K562 (cell line): ENCODE results near the gene NDUFAF2. TPM values are rescaled to one million over a fixed set of nuclear protein-coding genes. Genes with fewer than 3 reads are reported as not detected.

Experiments
- ATAC-seq: fragments of 200-7000 bp; cut with Tn5 transposase; 3 replicates; pipeline ENCODE4 v1.9.1; 2020; ENCODE audit warnings: moderate library complexity
- BruUV-seq: library from RNA; stranded (reverse); fragments of 400-500 nt; replicated peaks from 2 replicates; lab custom pipeline; 2021; lab: Mats Ljungman, UMichigan
- CTCF ChIA-PET: fragments of 300-600 bp; formaldehyde crosslinking; extraction: SDS; loops from one replicate; lab custom pipeline; 2021; ENCODE audit warnings: low intra/inter-chr PET ratio; lab: Yijun Ruan, JAX
- POLR2A ChIA-PET: fragments of 300-600, 350-650 bp; sonication (Branson Sonifier 250); formaldehyde crosslinking; extraction: SDS; loops from one replicate; lab custom pipeline; 2021; ENCODE audit warnings: antibody characterized with exemption, inconsistent platforms; lab: Yijun Ruan, JAX
- DNase-seq, 4 experiments: peaks; one replicate each; pipeline versions ENCODE4 v3.0.0 to v3.0.0-alpha.2; 2011 to 2018; ENCODE audit warnings: low spot score in 3 of 4, mixed read lengths in 3 of 4; ENCODE audit errors: extremely low read depth in 1 of 4
- FAIRE-seq: peaks from 2 replicates; lab custom pipeline; 2011; peaks lifted over from hg19 to GRCh38; lab: Jason Lieb, UNC
- H2AFZ ChIP-seq: 2 replicates; pipeline ENCODE4 v1.6.0; 2011; ENCODE audit warnings: low read depth, low read length, control low read depth, inconsistent platforms
- H3K27ac ChIP-seq: fragments of 200-600 bp; 3 replicates; pipeline ENCODE4 v1.8.0; 2011; ENCODE audit warnings: low read depth, mild to moderate bottlenecking, control low read depth, inconsistent platforms, low read length, moderate library complexity, mixed read lengths; ENCODE audit errors: extremely low read depth
- H3K27me3 ChIP-seq, 2 experiments: fragments of 300-600 bp in 1 of 2; 2 replicates in 1 of 2; 3 replicates in 1 of 2; pipeline versions ENCODE4 v1.6.0 to v1.8.0; 2011; ENCODE audit warnings: inconsistent platforms in 2 of 2, low read length in 2 of 2, mild to moderate bottlenecking in 1 of 2, mixed read lengths in 1 of 2, moderate library complexity in 1 of 2; ENCODE audit not compliant: control insufficient read depth in 2 of 2, insufficient read depth in 2 of 2
- H3K36me3 ChIP-seq: fragments of 300-600 bp; 3 replicates; pipeline ENCODE4 v1.8.0; 2011; ENCODE audit warnings: mild to moderate bottlenecking, low read length, inconsistent platforms; ENCODE audit not compliant: control insufficient read depth, insufficient read depth
- H3K4me1 ChIP-seq, 2 experiments: fragments of 200-600 bp in 1 of 2; replicated peaks in 1 of 2; 2 replicates in 1 of 2; 3 replicates in 1 of 2; pipeline versions ENCODE4 v1.5.1 to v1.8.0; 2011; ENCODE audit warnings: inconsistent platforms in 2 of 2, low read length in 2 of 2, mild to moderate bottlenecking in 1 of 2, mixed read lengths in 1 of 2, moderate library complexity in 1 of 2; ENCODE audit not compliant: control insufficient read depth in 2 of 2, insufficient read depth in 2 of 2
- H3K4me2 ChIP-seq: 2 replicates; pipeline ENCODE4 v1.6.1; 2011; ENCODE audit warnings: low read length, control low read depth, inconsistent platforms, mixed read lengths; ENCODE audit not compliant: insufficient read depth
- H3K4me3 ChIP-seq: fragments of 200-600 bp; sonication (generic), shearing (Covaris generic); 2 replicates; pipeline ENCODE4 v1.5.1; 2016; ENCODE audit warnings: control low read depth, inconsistent platforms
- H3K79me2 ChIP-seq: fragments of 200-600 bp; 3 replicates; pipeline ENCODE4 v1.8.0; 2011; ENCODE audit warnings: low read length, inconsistent platforms; ENCODE audit not compliant: control insufficient read depth, insufficient read depth
- H3K9ac ChIP-seq, 2 experiments: 2 replicates each; pipeline versions ENCODE4 v1.6.0 to v1.6.1; 2011; ENCODE audit warnings: low read depth in 2 of 2, low read length in 2 of 2, control low read depth in 1 of 2, inconsistent platforms in 1 of 2, mild to moderate bottlenecking in 1 of 2, mixed read lengths in 1 of 2; ENCODE audit not compliant: insufficient read depth in 1 of 2
- H3K9me1 ChIP-seq: one replicate; pipeline ENCODE4 v1.6.0; 2011; ENCODE audit warnings: inconsistent platforms, mild to moderate bottlenecking, low read length, moderate library complexity; ENCODE audit not compliant: control insufficient read depth, insufficient read depth
- H3K9me3 ChIP-seq: replicated peaks from 2 replicates; pipeline ENCODE4 v1.5.1; 2011; ENCODE audit warnings: low read depth, low read length, inconsistent platforms; ENCODE audit not compliant: control insufficient read depth, insufficient read depth
- H4K20me1 ChIP-seq: replicated peaks from 2 replicates; pipeline ENCODE4 v1.6.1; 2011; ENCODE audit warnings: low read length, inconsistent platforms, mixed read lengths; ENCODE audit not compliant: control insufficient read depth, insufficient read depth
- RAD21 ChIP-seq, 2 experiments: fragments of 250-450 bp in 1 of 2; fragments of 450-650 bp in 1 of 2; sonication (Bioruptor Pico) in 1 of 2; formaldehyde crosslinking in 1 of 2; IDR thresholded peaks in 1 of 2; conservative IDR thresholded peaks in 1 of 2; 2 replicates each; pipeline versions ENCODE4 v1.4.0 to v1.8.0; 2020 to 2022; ENCODE audit warnings: mild to moderate bottlenecking in 2 of 2, moderate library complexity in 1 of 2
- SMC3 ChIP-seq: conservative IDR thresholded peaks from 2 replicates; pipeline ENCODE4 v1.6.1; 2011; ENCODE audit warnings: low read depth, low read length, improper control_type of control experiment; ENCODE audit not compliant: insufficient read depth
- ZNF224 ChIP-seq: sonication (generic); formaldehyde crosslinking; IDR thresholded peaks from 2 replicates; pipeline ENCODE4 v1.8.0; 2022; ENCODE audit warnings: mild to moderate bottlenecking, missing genetic modification reagents
- ZNF699 ChIP-seq: fragments of 250-450 bp; sonication (Bioruptor Pico); IDR thresholded peaks from 2 replicates; pipeline ENCODE4 v1.8.0; 2021; ENCODE audit warnings: mild to moderate bottlenecking, moderate library complexity; ENCODE audit not compliant: insufficient replicate concordance
- in situ Hi-C: fragments of 300-500 bp; cut with MboI; formaldehyde crosslinking; loops from 4 replicates; pipeline ENCODE4 v1.15.0; 2018; ENCODE audit warnings: inconsistent platforms, mixed read lengths
- intact Hi-C: fragments of 100-400 bp; cut with micrococcal nuclease; formaldehyde crosslinking; loops from 2 replicates; pipeline ENCODE4 v1.14.2; 2022
- polyA plus RNA-seq, 8 experiments: library from polyadenylated mRNA; depleted of rRNA in 4 of 8; stranded (reverse) in 5 of 8; unstranded in 3 of 8; fragments of >200 nt; fragmentation: Nextera tagmentation in 2 of 8; fragmentation: Illumina TruSeq in 1 of 8; extraction: Ambion mirVana in 2 of 8; extraction: Trizol in 1 of 8; gene quantifications; 2 replicates each; pipeline versions ENCODE4 v1.2.1 to v1.2.3, GENCODE V29; 2011 to 2014; ENCODE audit warnings: inconsistent platforms in 1 of 8, missing spikeins in 1 of 8
- total RNA-seq, 7 experiments: library from RNA; depleted of rRNA in 6 of 7; stranded (reverse); fragments of >200 nt in 6 of 7; fragmentation: Illumina TruSeq in 2 of 7; extraction: Trizol in 2 of 7; gene quantifications; 2 replicates each; pipeline versions ENCODE4 v1.2.1 to v1.2.3, GENCODE V29; 2011 to 2021; ENCODE audit warnings: low replicate concordance in 1 of 7
- TF ChIP-seq, protein P1 (sequence below), 3 experiments: IDR thresholded peaks in 2 of 3; conservative IDR thresholded peaks in 1 of 3; 2 replicates each; pipeline ENCODE4 v1.5.1; 2011 to 2012; ENCODE audit warnings: low read length in 3 of 3, mild to moderate bottlenecking in 3 of 3, control low read depth in 2 of 3, improper control_type of control experiment in 1 of 3, inconsistent platforms in 1 of 3, low read depth in 1 of 3, mixed read lengths in 1 of 3, moderate library complexity in 1 of 3; ENCODE audit not compliant: insufficient read depth in 2 of 3
- TF ChIP-seq, protein P2 (sequence below), 2 experiments: fragments of 450-650 bp; formaldehyde crosslinking in 1 of 2; IDR thresholded peaks; 2 replicates each; pipeline versions ENCODE4 v1.4.0 to v1.6.1; 2014 to 2020; ENCODE audit warnings: mild to moderate bottlenecking in 2 of 2, borderline replicate concordance in 1 of 2, low read depth in 1 of 2
- TF ChIP-seq, protein P3 (sequence below): fragments of 450-650 bp; formaldehyde crosslinking; IDR thresholded peaks from 2 replicates; pipeline ENCODE4 v1.4.0; 2020; ENCODE audit warnings: mild to moderate bottlenecking, moderate library complexity

The NDUFAF2 gene
- total and polyA plus RNA-seq, 9 of the 15 experiments (the other 6 are each of a cell fraction or from before 2014, with no cell fraction given), result 56.0 to 155 (median 95.9) TPM

DNA sequence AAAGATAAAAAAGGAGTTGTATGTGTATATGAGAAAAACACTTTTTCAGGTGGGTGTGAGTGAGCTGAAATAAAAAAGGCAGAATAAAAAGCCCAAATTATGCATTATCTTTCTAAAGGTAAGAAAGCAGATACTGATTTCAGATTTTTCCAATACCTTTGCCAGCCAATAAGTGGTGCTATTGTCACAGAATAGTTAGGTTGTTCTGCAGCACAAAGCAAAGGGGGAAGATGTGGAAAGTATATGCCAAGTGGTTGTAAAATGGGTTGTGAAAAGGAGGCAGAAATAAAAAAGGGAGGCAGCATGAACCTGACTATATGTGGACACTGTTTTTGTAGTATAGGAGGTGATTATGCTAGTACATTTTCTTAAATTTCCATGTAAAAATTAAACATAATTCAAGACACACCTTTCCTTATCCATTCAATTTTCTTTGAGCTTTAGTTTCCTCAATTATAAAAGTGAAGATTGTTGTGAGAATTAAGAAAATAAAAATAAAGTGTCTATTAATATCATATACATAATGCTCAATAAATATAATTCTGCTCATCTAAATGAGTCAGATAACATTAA lies 110.5 kb downstream of the NDUFAF2 start:
- no peaks in the 10 kb centered on the region for H3K9me1 ChIP-seq
- no peak overlapping the region for H2AFZ ChIP-seq
- ATAC-seq, result peak; percentile 75
- H4K20me1 ChIP-seq, result no peaks in the 10 kb centered on the region
- H3K4me2 ChIP-seq, result no peak overlapping the region
- intact Hi-C loops, result loop anchor here (2.0 to 10.0 kb wide), 5 partner anchors 83 to 602 kb away; partner anchors contain the start of gene SMIM15
- POLR2A ChIA-PET, result no interaction called here
- H3K36me3 ChIP-seq, result no peaks in the 10 kb centered on the region
- peak; percentile 48 for FAIRE-seq
- in situ Hi-C loops, result loop anchor here (25.0 kb wide), 1 partner anchor 582 kb away; no protein-coding TSS in a partner anchor
- BruUV-seq, result no TSS peak
- no peaks in the 10 kb centered on the region for H3K4me1 ChIP-seq
- CTCF ChIA-PET, result interaction anchor here (0.7 to 1.8 kb wide), 2 partner anchors 11 to 603 kb away, joined by 3 to 7 read pairs; no protein-coding TSS in a partner anchor
- no peak overlapping the region for H3K27ac ChIP-seq
- H3K27me3 ChIP-seq, result no peaks in the 10 kb centered on the region
- no peak overlapping the region for H3K4me3 ChIP-seq
- no peaks in the 10 kb centered on the region for H3K79me2 ChIP-seq
- no peak overlapping the region for H3K9ac ChIP-seq
- peak; percentile 81 to 85 for TF ChIP-seq RAD21 (CRISPR knock-in tag; conservative IDR thresholded peaks at IDR 0.05 in 1 of 2, IDR thresholded peaks at IDR 0.05 in 1 of 2)
- peak; percentile 45 for TF ChIP-seq SMC3
- no peak for TF ChIP-seq ZNF699
- TF ChIP-seq, protein P1, sequence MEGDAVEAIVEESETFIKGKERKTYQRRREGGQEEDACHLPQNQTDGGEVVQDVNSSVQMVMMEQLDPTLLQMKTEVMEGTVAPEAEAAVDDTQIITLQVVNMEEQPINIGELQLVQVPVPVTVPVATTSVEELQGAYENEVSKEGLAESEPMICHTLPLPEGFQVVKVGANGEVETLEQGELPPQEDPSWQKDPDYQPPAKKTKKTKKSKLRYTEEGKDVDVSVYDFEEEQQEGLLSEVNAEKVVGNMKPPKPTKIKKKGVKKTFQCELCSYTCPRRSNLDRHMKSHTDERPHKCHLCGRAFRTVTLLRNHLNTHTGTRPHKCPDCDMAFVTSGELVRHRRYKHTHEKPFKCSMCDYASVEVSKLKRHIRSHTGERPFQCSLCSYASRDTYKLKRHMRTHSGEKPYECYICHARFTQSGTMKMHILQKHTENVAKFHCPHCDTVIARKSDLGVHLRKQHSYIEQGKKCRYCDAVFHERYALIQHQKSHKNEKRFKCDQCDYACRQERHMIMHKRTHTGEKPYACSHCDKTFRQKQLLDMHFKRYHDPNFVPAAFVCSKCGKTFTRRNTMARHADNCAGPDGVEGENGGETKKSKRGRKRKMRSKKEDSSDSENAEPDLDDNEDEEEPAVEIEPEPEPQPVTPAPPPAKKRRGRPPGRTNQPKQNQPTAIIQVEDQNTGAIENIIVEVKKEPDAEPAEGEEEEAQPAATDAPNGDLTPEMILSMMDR (IDR thresholded peaks at IDR 0.05 in 2 of 3, conservative IDR thresholded peaks at IDR 0.05 in 1 of 3; ENCODE audit: insufficient read depth in 2 of 3, low read depth in 1 of 3, low read length in 3 of 3), result peak; percentile 49 to 77 (median 59); a peak in 5 of 6 replicates
- TF ChIP-seq, protein P2, sequence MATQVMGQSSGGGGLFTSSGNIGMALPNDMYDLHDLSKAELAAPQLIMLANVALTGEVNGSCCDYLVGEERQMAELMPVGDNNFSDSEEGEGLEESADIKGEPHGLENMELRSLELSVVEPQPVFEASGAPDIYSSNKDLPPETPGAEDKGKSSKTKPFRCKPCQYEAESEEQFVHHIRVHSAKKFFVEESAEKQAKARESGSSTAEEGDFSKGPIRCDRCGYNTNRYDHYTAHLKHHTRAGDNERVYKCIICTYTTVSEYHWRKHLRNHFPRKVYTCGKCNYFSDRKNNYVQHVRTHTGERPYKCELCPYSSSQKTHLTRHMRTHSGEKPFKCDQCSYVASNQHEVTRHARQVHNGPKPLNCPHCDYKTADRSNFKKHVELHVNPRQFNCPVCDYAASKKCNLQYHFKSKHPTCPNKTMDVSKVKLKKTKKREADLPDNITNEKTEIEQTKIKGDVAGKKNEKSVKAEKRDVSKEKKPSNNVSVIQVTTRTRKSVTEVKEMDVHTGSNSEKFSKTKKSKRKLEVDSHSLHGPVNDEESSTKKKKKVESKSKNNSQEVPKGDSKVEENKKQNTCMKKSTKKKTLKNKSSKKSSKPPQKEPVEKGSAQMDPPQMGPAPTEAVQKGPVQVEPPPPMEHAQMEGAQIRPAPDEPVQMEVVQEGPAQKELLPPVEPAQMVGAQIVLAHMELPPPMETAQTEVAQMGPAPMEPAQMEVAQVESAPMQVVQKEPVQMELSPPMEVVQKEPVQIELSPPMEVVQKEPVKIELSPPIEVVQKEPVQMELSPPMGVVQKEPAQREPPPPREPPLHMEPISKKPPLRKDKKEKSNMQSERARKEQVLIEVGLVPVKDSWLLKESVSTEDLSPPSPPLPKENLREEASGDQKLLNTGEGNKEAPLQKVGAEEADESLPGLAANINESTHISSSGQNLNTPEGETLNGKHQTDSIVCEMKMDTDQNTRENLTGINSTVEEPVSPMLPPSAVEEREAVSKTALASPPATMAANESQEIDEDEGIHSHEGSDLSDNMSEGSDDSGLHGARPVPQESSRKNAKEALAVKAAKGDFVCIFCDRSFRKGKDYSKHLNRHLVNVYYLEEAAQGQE (IDR thresholded peaks at IDR 0.05; ENCODE audit: borderline replicate concordance), result peak; percentile 68; the same call in 1 of the 2 replicates
- TF ChIP-seq, protein P2 (CRISPR knock-in tag; IDR thresholded peaks at IDR 0.05; ENCODE audit: low read depth), result no peak
- TF ChIP-seq, protein P3, sequence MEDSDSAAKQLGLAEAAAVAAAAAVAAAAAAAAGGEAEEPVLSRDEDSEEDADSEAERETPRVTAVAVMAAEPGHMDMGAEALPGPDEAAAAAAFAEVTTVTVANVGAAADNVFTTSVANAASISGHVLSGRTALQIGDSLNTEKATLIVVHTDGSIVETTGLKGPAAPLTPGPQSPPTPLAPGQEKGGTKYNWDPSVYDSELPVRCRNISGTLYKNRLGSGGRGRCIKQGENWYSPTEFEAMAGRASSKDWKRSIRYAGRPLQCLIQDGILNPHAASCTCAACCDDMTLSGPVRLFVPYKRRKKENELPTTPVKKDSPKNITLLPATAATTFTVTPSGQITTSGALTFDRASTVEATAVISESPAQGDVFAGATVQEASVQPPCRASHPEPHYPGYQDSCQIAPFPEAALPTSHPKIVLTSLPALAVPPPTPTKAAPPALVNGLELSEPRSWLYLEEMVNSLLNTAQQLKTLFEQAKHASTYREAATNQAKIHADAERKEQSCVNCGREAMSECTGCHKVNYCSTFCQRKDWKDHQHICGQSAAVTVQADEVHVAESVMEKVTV (CRISPR knock-in tag), result peak; percentile 80
- TF ChIP-seq ZNF224 (CRISPR knock-in tag), result no peak
- peak; percentile 10 to 35 (median 16) for DNase-seq
- H3K9me3 ChIP-seq, result no peaks in the 10 kb centered on the region
